ENCODE results near the gene CD274. TPM values are rescaled to one million over a fixed set of nuclear protein-coding genes. Genes with fewer than 3 reads are reported as not detected.

CD274 gene
- total and polyA plus RNA-seq, 2 of the 8 experiments (the other 6 are each of a cell fraction or from before 2014, with no cell fraction given): 0.08 to 0.15 TPM

- TF ChIP-seq BCL11A (IDR thresholded peaks at IDR 0.05; ENCODE audit: low read depth in 2 of 2, low read length in 2 of 2) (no peak), RAD21 (IDR thresholded peaks at IDR 0.05 in 1 of 2, conservative IDR thresholded peaks at IDR 0.05 in 1 of 2; ENCODE audit: low read depth in 2 of 2, low read length in 2 of 2) (no peak), JUND (IDR thresholded peaks at IDR 0.05; ENCODE audit: low read length) (no peak), NANOG (IDR thresholded peaks at IDR 0.05; ENCODE audit: insufficient read depth, low read depth, low read length, poor library complexity, severe bottlenecking) (no peak), RFX5 (IDR thresholded peaks at IDR 0.05; ENCODE audit: borderline replicate concordance, low read depth, low read length) (no peak)
- TF ChIP-seq, protein P1, sequence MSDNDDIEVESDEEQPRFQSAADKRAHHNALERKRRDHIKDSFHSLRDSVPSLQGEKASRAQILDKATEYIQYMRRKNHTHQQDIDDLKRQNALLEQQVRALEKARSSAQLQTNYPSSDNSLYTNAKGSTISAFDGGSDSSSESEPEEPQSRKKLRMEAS (IDR thresholded peaks at IDR 0.05): no peak
Measured at GRCh38 chr9:5466005-5466404, 15.7 kb downstream of the CD274 start (continued).
